ENCODE measurements around the gene C1orf226. TPM values are rescaled to one million over a fixed set of nuclear protein-coding genes. Genes with fewer than 3 reads are reported as not detected.

The C1orf226 gene
- total and polyA plus RNA-seq, 7 donors = 0.10 to 1.1 (median 0.28) TPM

DNA sequence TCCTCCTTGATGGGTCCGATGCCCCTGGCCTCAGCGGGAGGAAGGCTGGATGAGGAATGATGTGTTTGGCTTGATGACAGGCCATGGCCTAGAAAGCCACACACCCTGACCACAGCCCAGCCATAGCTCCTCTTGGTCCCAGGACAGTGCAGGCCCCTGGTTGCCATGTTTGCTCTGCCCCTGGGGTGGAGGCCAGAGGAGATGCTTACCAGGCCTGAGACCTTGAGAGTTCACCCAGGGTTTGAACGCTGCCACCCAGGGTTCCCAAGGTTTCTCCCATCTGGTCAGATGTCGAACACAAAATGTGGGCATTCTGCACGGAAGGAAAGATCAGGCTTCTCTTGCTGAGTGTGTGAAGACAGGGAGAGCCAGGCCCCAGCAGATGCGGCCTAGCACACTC lies 2.6 kb downstream of the C1orf226 start:
- no peaks in the 10 kb centered on the region for H3K4me1 ChIP-seq
- 91 to 95% (median 94%) methylated on average over 6 of the region's 6 CpGs for WGBS, 3 donors
- no peak overlapping the region for H3K27ac ChIP-seq
- no peak overlapping the region for H3K4me3 ChIP-seq
- DNase-seq (no peak), ATAC-seq (no peak)
- TF ChIP-seq, protein P1, sequence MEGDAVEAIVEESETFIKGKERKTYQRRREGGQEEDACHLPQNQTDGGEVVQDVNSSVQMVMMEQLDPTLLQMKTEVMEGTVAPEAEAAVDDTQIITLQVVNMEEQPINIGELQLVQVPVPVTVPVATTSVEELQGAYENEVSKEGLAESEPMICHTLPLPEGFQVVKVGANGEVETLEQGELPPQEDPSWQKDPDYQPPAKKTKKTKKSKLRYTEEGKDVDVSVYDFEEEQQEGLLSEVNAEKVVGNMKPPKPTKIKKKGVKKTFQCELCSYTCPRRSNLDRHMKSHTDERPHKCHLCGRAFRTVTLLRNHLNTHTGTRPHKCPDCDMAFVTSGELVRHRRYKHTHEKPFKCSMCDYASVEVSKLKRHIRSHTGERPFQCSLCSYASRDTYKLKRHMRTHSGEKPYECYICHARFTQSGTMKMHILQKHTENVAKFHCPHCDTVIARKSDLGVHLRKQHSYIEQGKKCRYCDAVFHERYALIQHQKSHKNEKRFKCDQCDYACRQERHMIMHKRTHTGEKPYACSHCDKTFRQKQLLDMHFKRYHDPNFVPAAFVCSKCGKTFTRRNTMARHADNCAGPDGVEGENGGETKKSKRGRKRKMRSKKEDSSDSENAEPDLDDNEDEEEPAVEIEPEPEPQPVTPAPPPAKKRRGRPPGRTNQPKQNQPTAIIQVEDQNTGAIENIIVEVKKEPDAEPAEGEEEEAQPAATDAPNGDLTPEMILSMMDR (IDR thresholded peaks at IDR 0.05) = no peak
- peaks cover 0 to 7% (median 0%) of the 10 kb centered on the region in 3 donors for H3K27me3 ChIP-seq (ENCODE audit: insufficient read depth in 3 of 3, low read length in 2 of 3)
- intact Hi-C loops (cut with DNase I) = no loop called here
- no peaks in the 10 kb centered on the region for H3K36me3 ChIP-seq (ENCODE audit: insufficient read depth in 1 of 2, low read depth in 1 of 2)
- H3K9me3 ChIP-seq = no peaks in the 10 kb centered on the region

DNA sequence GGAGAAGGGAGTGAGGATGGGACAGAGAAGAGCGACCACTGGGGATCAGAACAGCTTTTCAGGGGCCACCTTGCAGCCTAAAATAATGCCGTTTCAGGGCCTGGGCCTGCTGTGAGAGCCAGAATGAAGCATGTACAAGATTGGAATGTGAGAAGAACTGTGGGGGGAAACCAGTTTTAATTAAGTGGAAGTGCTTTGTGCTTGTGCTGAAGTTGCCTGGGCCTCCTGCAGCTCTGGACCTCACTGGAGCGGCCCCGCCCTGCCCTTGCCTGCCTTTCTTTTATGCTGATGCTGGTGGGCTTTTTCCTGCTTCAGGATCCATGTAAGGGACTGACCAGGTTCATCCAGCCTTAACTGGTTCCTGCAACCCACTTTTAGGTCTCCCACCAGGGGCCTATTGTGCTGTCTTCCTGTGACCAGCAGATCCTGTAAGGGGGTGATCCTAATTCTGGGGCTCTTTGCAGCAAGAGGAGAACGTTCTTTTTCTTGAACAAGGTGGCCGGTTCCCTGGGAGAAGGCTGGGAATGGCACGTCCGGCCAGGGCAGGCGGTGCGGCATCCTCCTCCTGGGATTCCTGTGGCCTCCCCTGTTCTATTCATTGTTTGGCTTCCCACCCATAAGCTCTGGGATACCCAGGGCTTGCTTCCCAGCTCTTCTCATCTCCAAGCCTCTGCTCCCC lies 3.2 kb downstream of the C1orf226 start:
- no peak overlapping the region for H3K27ac ChIP-seq
- H3K4me1 ChIP-seq = no peaks in the 10 kb centered on the region
- TF ChIP-seq, protein P1 (IDR thresholded peaks at IDR 0.05) = no peak
- WGBS, 3 donors = 95 to 98% (median 95%) methylated on average over 10 of the region's 10 CpGs
- ATAC-seq = no peak
- DNase-seq = no peak
- intact Hi-C loops (cut with DNase I) = no loop called here
- H3K27me3 ChIP-seq (ENCODE audit: insufficient read depth in 3 of 3, low read length in 2 of 3) = peaks cover 0 to 7% (median 0%) of the 10 kb centered on the region in 3 donors
- H3K9me3 ChIP-seq = no peaks in the 10 kb centered on the region
- H3K36me3 ChIP-seq (ENCODE audit: insufficient read depth in 1 of 2, low read depth in 1 of 2) = no peaks in the 10 kb centered on the region
- H3K4me3 ChIP-seq = no peak overlapping the region

DNA sequence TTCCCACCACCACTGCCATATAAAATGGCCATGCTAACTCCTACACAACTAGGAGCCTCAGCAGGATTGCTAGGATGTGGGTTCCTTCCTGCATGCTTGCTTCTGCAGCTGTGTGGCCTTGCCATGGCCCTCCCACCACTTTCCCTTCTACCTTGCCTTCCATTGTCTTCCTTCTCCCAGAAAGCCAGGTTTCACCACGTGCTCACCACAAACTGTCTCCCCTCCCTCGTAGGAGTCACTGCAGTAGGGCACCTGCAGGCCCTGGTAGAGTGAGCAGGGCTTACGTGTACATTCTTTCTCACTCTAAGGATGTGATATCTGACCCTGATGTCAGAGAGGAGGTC lies 3.7 kb downstream of the C1orf226 start:
- Histone ChIP-seq H3K27ac (no peak overlapping the region), H3K9me3 (no peaks in the 10 kb centered on the region), H3K4me3 (no peak overlapping the region), H3K27me3 (ENCODE audit: insufficient read depth in 3 of 3, low read length in 2 of 3) (peaks cover 0 to 7% (median 2%) of the 10 kb centered on the region in 3 donors), H3K4me1 (no peaks in the 10 kb centered on the region), H3K36me3 (ENCODE audit: insufficient read depth in 1 of 2, low read depth in 1 of 2) (no peaks in the 10 kb centered on the region)
- intact Hi-C loops (cut with DNase I) = no loop called here
- ATAC-seq = no peak
- TF ChIP-seq, protein P1 (IDR thresholded peaks at IDR 0.05) = no peak
- no peak for DNase-seq
- 80 to 82% (median 81%) methylated on average over 3 of the region's 3 CpGs for WGBS, 3 donors

DNA sequence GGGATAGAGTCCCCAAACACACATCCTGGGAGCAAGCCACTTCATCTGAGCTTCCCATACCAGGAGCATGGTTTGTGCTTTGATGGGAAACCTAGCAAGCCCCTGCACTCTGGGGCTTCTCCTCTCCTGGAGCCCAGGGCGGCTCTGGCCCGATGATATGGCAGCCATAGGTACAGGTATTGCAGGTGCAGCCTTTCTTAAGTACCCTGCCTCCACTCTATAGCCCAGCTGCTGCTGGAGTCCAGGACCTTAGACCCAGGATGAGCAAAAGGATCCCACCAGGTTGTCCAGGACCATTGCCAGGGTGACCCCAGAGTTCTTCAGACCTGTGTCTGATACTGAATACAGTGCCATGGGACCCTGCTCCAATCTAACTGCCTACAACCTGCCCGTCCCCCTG lies 4.2 kb downstream of the C1orf226 start:
- Histone ChIP-seq H3K4me3 (no peak overlapping the region), H3K27me3 (ENCODE audit: insufficient read depth in 3 of 3, low read length in 2 of 3) (peaks cover 0 to 9% (median 2%) of the 10 kb centered on the region in 3 donors), H3K36me3 (ENCODE audit: insufficient read depth in 1 of 2, low read depth in 1 of 2) (no peaks in the 10 kb centered on the region), H3K4me1 (no peaks in the 10 kb centered on the region), H3K27ac (no peak overlapping the region), H3K9me3 (no peaks in the 10 kb centered on the region)
- 79 to 97% (median 81%) methylated on average over 3 of the region's 3 CpGs for WGBS, 3 donors
- intact Hi-C loops (cut with DNase I) = no loop called here
- DNase-seq = no peak
- ATAC-seq = no peak
- TF ChIP-seq, protein P1 (IDR thresholded peaks at IDR 0.05) = no peak
